Tongue (tissue), 2 donors: ENCODE data around the gene ERICH2. TPM values are rescaled to one million over a fixed set of nuclear protein-coding genes. Genes with fewer than 3 reads are reported as not detected.

Experiments used
- DNase-seq: peaks from one replicate; pipeline ENCODE4 v3.0.0-alpha.2; 2015
- total RNA-seq: library from RNA; depleted of rRNA; stranded (reverse); fragments of >200 nt; gene quantifications from one replicate; pipeline ENCODE4 v1.2.3, GENCODE V29; 2014

Gene ERICH2
- total RNA-seq, 1 donor from 2014 or later = 1.6 TPM

- DNase-seq = no peak
Observed at GRCh38 chr2:170818036-170818751, 48.0 kb downstream of the ERICH2 start.

- DNase-seq = no peak
Observed at GRCh38 chr2:170818752-170819470, 48.7 kb downstream of the ERICH2 start.

GRCh38 chr2:170819680-170820664 is 49.8 kb downstream of the ERICH2 start:
- DNase-seq = no peak

- DNase-seq = no peak
Observed at GRCh38 chr2:170820757-170821530, 50.8 kb downstream of the ERICH2 start.

GRCh38 chr2:170821531-170822289 is 51.5 kb downstream of the ERICH2 start:
- peak; percentile 32 for DNase-seq

GRCh38 chr2:170822290-170823087 is 52.3 kb downstream of the ERICH2 start:
- no peak for DNase-seq

- peak; percentile 40 for DNase-seq
Observed at GRCh38 chr2:170823088-170823897, 53.1 kb downstream of the ERICH2 start.

GRCh38 chr2:170823898-170824215 is 53.7 kb downstream of the ERICH2 start:
- DNase-seq = no peak

- no peak for DNase-seq
Observed at GRCh38 chr2:170824526-170825015, 54.4 kb downstream of the ERICH2 start.

- no peak for DNase-seq
Observed at GRCh38 chr2:170827841-170828532, 57.8 kb downstream of the ERICH2 start.

- DNase-seq = no peak
Observed at GRCh38 chr2:170828533-170828916, 58.3 kb downstream of the ERICH2 start.

- no peak for DNase-seq
Observed at GRCh38 chr2:170829036-170829435, 58.9 kb downstream of the ERICH2 start.

- no peak for DNase-seq
Observed at GRCh38 chr2:170830166-170830565, 60.0 kb downstream of the ERICH2 start.

- no peak for DNase-seq
Observed at GRCh38 chr2:170831115-170831514, 60.9 kb downstream of the ERICH2 start.

- peak; percentile 33 for DNase-seq
Observed at GRCh38 chr2:170836027-170836426, 65.8 kb downstream of the ERICH2 start.

GRCh38 chr2:170840717-170841210 is 70.6 kb downstream of the ERICH2 start:
- no peak for DNase-seq

- no peak for DNase-seq
Observed at GRCh38 chr2:170842785-170843184, 72.6 kb downstream of the ERICH2 start.

GRCh38 chr2:170843656-170844055 is 73.5 kb downstream of the ERICH2 start:
- no peak for DNase-seq
